IPS-NIHi7 (cell line): ENCODE measurements around the gene AARS1.
"Not testable (repeated sequence)": the region's sequence is repeated elsewhere in the genome, so short reads cannot be mapped to it uniquely, and the experiment has no call there.

Experiments used
- DNase-seq: peaks from one replicate; pipeline ENCODE4 v3.0.0; 2012; ENCODE audit warnings: mixed read lengths; ENCODE audit errors: extremely low spot score

Gene AARS1

DNA sequence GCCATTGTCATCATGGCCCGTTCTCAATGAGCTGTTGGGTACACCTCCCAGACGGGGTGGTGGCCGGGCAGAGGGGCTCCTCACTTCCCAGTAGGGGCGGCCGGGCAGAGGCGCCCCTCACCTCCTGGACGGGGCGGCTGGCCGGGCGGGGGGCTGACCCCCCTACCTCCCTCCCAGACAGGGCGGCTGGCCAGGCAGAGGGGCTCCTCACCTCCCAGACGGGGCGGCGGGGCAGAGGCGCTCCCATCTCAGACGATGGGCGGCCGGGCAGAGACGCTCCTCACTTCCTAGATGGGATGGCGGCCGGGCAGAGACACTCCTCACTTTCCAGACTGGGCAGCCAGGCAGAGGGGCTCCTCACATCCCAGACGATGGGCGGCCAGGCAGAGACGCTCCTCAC lies 64.7 kb downstream of the AARS1 start:
- not testable (repeated sequence) for DNase-seq

DNA sequence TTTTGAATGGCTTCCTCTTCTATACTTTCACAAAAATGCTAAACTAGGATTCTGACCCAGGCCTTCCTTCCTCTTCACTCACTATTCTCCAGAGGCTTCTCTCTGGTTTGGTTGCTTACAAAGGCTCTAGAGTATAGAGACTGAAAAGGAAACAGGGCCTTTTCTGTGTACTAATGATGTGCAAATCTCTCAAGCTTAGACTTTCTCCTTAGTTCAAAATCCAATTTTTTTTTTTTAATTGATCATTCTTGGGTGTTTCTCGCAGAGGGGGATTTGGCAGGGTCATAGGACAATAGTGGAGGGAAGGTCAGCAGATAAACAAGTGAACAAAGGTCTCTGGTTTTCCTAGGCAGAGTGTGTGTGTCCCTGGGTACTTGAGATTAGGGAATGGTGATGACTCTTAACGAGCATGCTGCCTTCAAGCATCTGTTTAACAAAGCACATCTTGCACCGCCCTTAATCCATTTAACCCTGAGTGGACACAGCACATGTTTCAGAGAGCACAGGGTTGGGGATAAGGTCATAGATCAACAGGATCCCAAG lies 65.3 kb downstream of the AARS1 start:
- DNase-seq = not testable (repeated sequence)

DNA sequence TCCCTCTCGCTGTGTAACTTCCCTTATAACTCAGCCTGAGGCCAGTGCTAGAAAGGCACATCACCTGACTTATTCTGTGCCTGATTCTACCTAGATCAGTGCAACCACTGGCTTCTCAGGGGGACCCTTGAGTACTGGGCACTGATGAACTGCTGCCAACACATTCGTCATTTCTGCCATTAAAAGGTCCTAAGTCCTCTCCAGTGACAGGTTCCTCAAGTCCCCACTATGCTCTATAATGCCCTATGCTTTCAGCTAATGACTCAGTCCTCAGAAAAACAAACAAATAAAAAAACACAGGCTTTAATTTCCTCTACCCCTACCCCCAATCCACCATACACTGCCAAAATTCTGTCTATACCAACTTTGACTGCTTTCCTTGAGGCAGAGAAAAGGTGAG lies 66.1 kb downstream of the AARS1 start:
- DNase-seq = not testable (repeated sequence)

DNA sequence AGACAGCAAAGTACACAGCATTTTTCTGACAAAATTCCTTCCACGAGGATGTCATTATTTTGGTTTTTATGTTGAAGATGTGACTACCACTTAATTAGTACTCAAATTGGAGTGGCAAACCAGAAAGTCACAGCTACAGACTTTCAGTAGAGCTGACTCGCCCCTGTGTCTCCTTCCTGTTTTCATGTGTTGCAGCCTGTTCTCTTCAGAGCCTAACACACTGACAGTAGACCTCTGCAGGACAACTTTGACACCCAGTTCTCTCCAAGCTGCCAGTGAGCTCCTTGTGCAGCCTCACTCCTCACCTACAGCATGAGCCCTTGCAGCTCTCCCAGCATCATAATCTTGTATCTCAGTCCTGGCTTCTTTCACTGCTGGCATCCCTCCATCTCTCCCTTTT lies 66.7 kb downstream of the AARS1 start:
- not testable (repeated sequence) for DNase-seq

DNA sequence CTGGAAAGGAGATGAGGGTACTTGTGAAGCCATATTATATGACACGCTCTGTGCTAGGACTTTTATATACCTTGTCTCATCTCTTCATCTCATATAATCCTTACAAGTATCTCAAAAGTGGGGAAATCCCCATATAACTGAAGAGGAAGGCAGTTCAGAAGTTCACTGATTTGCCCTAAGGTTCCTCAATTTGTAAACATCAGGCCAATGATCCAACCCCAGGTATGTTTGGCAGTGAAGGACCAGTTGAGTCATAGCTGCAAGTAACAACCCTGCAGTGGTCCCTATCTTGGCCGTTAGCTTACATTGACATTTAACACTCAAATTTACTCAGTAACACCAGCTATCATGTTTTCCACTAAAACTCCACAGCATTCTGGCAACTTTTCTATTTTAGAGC lies 70.7 kb downstream of the AARS1 start:
- not testable (repeated sequence) for DNase-seq

DNA sequence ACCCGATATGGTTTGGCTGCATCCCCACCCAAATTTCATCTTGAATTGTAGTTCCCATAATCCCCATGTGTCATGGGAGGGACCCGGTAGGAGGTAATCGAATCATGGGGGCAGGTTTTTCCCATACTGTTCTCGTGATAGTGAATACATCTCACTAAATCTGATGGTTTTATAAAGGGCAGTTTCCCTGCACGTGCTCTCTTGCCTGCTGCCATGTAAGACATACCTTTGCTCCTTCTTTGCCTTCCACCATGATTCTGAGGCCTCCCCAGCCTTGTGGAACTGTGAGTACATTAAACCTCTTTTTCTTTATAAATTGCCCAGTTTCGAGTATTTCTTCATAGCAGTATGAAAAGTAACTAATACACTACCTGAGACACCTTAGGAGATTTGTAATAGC lies 82.9 kb downstream of the AARS1 start:
- not testable (repeated sequence) for DNase-seq

DNA sequence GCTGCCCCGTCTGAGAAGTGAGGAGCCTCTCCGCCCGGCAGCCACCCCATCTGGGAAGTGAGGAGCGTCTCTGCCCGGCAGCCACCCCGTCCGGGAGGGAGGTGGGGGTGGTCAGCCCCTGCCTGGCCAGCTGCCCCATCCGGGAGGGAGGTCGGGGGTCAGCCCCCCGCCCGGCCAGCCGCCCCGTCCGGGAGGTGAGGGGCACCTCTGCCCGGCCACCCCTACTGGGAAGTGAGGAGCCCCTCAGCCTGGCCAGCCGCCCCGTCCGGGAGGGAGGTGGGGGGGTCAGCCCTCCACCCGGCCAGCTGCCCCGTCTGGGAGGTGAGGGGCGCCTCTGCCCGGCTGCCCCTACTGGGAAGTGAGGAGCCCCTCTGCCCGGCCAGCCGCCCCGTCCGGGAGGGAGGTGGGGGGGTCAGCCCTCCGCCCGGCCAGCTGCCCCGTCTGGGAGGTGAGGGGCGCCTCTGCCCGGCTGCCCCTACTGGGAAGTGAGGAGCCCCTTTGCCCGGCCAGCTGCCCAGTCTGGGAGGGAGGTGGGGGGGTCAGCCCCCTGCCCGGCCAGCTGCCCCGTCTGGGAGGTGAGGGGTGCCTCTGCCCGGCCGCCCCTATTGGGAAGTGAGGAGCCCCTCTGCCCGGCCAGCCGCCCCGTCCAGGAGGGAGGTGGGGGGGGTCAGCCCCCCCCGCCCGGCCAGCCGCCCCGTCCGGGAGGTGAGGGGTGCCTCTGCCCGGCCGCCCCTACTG lies 84.5 kb downstream of the AARS1 start:
- DNase-seq = not testable (repeated sequence)

DNA sequence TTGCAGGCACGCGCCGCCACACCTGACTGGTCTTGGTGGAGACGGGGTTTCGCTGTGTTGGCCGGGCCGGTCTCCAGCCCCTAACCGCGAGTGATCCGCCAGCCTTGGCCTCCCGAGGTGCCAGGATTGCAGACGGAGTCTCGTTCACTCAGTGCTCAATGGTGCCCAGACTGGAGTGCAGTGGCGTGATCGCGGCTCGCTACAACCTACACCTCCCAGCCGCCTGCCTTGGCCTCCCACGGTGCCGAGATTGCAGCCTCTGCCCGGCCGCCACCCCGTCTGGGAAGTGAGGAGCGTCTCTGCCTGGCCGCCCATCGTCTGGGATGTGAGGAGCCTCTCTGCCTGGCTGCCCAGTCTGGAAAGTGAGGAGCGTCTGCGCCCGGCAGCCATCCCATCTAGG lies 85.3 kb downstream of the AARS1 start:
- DNase-seq = not testable (repeated sequence)

DNA sequence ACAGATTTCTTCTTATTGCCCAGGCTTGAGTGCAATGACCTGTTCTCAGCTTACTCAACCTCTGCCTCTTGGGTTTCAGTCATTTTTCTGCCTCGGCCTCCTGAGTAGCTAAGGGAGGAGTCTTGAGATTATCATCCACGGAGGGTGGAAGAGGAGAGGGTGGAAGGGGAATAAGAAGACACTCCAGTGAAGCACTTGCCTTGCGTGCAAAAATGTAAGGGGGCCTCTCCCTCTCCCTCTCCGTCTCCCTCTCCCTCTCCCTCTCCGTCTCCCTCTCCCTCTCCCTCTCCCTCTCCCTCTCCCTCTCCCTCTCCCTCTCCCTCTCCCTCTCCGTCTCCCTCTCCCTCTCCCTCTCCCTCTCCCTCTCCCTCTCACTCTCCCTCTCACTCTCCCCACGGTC lies 85.8 kb downstream of the AARS1 start:
- DNase-seq = not testable (repeated sequence)
